ENCODE measurements around the gene CCR7.

DNA sequence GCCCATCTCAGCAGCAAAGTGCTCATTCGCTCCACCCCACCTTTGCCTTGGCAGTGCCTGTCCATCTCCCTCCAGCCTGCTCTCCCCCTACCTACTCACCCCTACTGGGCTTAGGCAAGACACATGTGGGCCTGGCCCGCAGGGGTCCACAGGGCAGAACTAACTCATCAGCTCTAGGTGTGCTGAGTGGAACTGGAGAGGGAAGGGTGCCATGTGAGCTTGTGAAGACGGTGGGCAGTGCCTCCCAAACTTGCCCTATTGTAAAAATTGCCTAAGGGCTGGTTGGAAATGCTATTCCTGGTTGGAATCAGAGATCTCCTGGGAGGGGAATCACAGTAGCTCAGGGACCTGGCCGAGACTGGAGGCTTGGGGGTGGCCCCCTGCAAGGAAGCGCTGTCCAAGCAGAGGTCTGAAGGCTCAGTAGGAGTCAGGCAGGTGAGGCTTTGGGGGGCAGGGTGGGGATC lies 34.7 kb downstream of the CCR7 start:
- TF ChIP-seq, protein P1, sequence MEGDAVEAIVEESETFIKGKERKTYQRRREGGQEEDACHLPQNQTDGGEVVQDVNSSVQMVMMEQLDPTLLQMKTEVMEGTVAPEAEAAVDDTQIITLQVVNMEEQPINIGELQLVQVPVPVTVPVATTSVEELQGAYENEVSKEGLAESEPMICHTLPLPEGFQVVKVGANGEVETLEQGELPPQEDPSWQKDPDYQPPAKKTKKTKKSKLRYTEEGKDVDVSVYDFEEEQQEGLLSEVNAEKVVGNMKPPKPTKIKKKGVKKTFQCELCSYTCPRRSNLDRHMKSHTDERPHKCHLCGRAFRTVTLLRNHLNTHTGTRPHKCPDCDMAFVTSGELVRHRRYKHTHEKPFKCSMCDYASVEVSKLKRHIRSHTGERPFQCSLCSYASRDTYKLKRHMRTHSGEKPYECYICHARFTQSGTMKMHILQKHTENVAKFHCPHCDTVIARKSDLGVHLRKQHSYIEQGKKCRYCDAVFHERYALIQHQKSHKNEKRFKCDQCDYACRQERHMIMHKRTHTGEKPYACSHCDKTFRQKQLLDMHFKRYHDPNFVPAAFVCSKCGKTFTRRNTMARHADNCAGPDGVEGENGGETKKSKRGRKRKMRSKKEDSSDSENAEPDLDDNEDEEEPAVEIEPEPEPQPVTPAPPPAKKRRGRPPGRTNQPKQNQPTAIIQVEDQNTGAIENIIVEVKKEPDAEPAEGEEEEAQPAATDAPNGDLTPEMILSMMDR (IDR thresholded peaks at IDR 0.05), result no peak
- TF ChIP-seq POLR2A (IDR thresholded peaks at IDR 0.05) (no peak), POLR2AphosphoS5 (IDR thresholded peaks at IDR 0.05) (no peak)
